22Rv1 (cell line): Measurements from ENCODE around the gene SYNPR.

Source experiments
- H3K27ac ChIP-seq: fragments of 450-650 bp; 2 replicates; pipeline ENCODE4 v1.5.1; 2017
- ZFX ChIP-seq: fragments of 450-650 bp; IDR thresholded peaks from 2 replicates; pipeline ENCODE4 v1.6.1; 2017; ENCODE audit warnings: antibody characterized with exemption, borderline replicate concordance
- TF ChIP-seq, protein P1 (sequence below): fragments of 450-650 bp; IDR thresholded peaks from 2 replicates; pipeline ENCODE4 v1.5.1; 2017; ENCODE audit warnings: mild to moderate bottlenecking

SYNPR gene

DNA sequence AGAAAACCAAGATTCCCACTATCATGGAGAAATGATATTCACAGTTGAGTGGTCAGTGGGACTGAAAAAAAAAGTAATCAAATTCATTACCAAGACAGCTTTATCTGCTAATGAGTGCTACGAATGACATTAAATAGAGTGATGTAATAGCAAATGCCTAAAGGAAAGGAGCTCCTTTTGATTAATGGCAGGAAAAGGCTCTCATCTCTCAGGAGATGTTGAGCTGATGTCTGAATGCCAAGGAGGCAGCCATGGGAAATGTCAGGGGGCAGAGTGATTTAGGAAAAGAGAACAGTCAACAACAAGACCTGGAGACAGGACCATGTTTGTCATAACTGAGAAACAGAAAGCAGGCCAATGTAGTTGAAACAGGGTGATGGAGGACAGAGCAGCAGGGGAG lies 277.7 kb downstream of the SYNPR start:
- TF ChIP-seq, protein P1, sequence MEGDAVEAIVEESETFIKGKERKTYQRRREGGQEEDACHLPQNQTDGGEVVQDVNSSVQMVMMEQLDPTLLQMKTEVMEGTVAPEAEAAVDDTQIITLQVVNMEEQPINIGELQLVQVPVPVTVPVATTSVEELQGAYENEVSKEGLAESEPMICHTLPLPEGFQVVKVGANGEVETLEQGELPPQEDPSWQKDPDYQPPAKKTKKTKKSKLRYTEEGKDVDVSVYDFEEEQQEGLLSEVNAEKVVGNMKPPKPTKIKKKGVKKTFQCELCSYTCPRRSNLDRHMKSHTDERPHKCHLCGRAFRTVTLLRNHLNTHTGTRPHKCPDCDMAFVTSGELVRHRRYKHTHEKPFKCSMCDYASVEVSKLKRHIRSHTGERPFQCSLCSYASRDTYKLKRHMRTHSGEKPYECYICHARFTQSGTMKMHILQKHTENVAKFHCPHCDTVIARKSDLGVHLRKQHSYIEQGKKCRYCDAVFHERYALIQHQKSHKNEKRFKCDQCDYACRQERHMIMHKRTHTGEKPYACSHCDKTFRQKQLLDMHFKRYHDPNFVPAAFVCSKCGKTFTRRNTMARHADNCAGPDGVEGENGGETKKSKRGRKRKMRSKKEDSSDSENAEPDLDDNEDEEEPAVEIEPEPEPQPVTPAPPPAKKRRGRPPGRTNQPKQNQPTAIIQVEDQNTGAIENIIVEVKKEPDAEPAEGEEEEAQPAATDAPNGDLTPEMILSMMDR = no peak
- TF ChIP-seq ZFX = no peak
- H3K27ac ChIP-seq = no peak overlapping the region

DNA sequence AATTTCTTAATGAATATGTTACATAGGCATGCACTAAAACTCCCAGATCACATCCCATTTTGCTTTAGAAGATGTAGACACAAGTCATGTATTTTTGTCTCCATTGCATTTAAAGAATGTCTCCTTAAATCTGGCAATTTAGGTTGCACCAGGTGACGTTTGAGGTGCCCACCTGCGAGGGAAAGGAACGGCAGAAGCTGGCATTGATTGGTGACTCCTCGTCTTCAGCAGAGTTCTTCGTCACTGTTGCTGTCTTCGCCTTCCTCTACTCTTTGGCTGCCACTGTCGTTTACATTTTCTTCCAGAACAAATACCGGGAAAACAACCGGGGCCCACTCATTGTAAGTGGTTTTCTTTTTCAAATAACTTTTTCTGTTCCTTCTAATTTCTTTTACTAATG lies 278.3 kb downstream of the SYNPR start:
- no peak overlapping the region for H3K27ac ChIP-seq
- TF ChIP-seq ZFX = no peak
- TF ChIP-seq, protein P1 = no peak

DNA sequence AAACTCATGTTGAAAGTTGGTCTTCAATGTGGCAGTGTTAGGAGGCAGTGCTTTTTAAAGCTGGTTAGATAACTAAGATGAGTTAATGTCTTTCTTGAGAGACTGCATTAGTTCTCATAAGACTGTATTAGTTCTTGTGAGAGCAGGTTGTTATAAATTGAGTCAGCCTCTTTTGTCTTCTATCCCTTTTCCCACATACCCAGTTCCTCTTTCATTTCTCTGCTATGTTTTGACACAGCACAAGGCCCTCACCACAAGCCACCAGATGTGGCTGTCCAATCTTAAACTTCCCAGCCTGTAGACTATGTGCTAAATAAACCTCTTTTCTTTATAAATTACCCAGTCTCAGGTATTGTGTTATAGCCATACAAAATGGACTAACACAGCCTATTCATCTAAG lies 279.8 kb downstream of the SYNPR start:
- H3K27ac ChIP-seq = no peak overlapping the region
- no peak for TF ChIP-seq ZFX
- TF ChIP-seq, protein P1 = no peak

DNA sequence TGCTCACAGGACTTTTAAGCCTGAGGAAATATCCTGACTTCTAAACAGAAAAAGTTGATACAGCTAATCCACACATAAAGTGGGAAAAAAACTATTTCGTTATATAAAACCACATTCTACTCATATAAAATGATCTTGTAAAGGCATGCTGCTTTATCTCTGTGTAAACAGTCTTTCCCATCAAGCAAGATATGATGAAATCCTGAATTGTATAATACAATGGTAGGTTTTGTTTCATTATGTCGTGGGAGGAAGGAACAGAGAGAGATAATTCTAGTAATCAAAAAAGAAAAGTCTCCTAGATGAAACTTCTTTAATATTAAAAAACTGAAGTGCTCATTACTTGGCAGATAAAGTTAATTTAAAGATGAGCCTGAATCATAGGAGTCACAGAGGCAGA lies 281.8 kb downstream of the SYNPR start:
- TF ChIP-seq ZFX = no peak
- TF ChIP-seq, protein P1 = no peak
- no peak overlapping the region for H3K27ac ChIP-seq

DNA sequence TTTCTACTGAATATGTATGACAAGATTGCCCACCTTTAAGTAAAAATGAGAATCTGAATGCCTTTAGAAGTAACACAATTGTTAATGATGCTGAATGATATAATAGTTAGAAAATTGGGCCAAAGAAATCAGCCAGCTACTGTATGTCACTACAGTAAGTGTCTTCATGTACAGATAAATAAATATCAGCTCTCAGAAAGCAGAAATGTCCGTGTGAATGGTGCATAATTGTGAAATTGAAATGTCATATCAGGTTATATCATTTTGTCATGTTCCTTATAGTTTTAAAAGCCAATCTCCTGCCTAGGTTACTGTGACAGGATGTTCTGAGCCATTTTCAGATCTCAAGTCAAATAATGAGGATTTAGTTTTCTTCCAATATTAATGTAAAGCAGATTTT lies 283.8 kb downstream of the SYNPR start:
- no peak overlapping the region for H3K27ac ChIP-seq
- TF ChIP-seq, protein P1 = no peak
- TF ChIP-seq ZFX = no peak

DNA sequence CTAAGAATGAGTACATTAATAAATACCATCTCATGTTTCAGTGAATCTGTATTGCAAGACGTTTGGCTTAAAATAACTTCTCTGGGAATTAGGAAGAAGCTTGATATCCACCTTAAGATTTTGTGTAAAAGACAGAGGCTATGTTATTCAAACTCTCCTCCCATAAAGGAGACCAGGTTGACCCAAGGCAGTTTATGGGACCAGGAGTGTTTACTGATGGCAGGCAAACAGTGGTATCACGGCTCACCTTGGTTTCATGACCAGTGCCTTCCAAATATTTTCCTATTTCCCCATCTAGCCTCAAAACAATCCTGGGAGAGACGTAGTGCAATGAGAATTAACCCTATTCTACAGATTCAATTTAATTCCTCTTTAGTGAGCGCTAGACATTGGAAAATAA lies 284.2 kb downstream of the SYNPR start:
- no peak for TF ChIP-seq ZFX
- TF ChIP-seq, protein P1 = no peak
- H3K27ac ChIP-seq = no peak overlapping the region

DNA sequence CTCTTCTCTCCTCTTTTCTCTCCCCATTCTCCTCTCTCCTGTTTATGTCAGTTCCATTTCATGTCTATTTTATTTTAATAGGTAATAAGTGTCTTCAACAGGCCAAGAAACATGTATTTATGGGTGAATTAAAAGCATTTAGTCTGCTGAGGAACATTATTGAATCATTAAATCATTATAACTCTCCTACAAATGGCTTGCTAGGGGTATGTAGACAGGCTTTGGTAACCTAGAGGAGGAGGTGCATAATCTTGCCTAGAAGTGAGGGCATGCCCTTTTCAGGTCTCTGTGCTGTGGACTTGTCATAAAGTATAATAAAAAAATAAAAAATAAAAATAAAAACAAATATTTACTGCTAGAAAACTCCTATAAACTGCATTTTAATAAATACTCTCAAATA lies 285.5 kb downstream of the SYNPR start:
- no peak overlapping the region for H3K27ac ChIP-seq
- no peak for TF ChIP-seq ZFX
- TF ChIP-seq, protein P1 = no peak
